HG03280 (cell line): ENCODE data around the gene VEGFB.

ENCODE experiments used
- ATAC-seq: cut with Tn5 transposase; IDR thresholded peaks from one replicate; pipeline ENCODE4 v1.9.1; 2021; ENCODE audit warnings: mild to moderate bottlenecking, moderate library complexity; ENCODE audit not compliant: unreplicated experiment

Gene VEGFB

DNA sequence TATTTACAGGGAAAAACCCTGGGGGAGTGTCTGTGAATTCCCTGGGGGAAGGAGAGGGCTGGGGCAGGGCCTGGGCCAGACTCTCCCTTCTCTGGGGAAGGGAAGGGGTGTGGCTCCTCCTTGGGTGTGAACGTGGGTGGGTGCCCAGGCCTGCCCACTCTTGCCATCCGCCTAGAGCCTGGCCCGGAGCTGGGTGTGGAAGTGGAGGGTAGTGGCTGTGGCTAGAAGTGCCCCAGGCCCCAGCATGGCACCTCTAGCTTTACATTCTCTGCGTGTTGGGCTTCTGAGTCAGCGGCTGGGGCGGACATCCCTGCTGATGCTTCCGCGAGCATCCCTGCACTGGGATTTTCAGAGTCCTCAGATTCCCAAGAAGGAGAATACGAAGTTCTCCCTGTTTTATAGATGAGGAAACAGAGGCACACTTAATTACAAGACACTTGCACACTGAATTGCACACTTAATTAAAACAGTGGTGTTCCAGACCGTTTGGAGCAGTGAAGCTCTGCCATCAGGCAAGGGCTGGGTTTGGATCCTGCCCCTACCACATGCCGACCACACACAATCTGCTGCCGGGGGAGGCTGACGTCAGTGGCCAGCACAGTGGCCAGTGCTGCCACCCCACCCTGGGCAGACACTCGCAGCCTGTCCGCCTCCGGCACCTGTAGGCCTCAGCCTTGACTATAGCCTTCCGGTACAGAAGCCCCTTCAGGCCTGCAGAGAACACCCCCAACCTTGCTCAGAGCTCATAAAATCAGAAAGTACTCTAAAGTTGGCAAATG lies 42.5 kb downstream of the VEGFB start:
- ATAC-seq = no peak

DNA sequence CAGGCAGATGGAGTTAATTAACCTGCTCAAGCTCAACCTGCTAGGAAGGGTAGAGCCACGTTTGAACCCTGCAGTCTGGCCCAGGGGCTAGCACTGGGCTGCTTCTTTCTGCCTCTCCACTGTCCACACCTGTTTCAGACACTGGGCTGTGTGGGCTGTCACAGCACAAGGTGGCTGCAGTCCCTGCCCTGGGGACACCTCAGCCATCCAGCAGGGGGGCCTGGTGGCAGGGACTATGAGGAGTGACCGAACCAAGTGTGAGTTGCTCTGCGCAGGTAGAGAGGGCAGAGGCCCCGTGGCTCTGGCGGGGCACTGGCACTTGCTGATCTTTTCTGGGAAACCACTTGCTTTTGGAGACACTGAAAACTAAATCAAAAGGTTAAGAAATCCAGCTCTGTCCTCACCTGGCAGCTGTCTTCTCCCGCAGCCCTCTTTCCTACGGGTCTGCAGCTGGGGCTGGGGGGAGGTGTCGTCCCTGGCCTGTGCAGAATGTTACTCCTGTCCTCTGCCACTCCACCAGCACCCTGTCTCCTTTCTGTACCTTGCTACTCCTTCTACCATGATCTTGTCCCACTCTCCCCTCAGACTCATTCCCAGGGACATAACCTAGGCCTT lies 44.3 kb downstream of the VEGFB start:
- ATAC-seq = no peak

DNA sequence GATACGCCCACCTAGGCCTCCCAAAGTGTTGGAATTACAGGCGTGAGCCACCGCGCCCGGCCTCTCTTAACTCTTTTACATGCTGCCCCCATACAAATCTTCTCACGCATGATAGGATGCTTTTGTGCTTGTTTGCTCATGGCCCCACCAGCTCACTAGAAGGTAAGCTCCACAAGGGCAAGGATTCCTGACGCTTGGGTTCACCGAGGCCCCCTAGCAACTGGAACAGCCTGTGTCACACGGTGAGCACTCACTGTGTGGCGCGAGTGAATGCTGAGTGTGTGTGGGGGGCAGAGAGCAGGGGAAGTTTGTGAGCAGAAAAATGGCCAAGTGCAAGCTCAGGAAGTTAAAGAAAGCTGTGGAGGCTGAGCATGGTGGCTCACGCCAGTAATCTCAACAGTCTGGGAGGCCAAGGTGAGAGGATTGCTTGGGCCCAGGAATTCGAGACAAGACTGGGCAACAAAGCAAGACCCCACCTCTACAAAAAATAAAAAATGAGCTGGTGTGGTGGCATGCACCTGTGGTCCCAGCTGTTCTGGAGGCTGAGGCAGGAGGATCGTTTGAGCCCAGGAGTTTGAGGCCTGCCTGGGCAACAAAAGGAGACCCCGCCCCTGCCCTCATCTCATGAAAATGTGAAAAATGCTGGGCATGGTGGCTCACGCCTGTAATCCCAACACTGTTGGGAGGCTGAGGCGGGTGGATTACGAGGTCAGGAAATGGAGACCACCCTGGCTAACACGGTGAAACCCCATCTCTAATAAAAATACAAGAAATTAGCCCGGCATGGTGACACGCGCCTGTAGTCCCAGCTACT lies 47.8 kb downstream of the VEGFB start:
- ATAC-seq = no peak

DNA sequence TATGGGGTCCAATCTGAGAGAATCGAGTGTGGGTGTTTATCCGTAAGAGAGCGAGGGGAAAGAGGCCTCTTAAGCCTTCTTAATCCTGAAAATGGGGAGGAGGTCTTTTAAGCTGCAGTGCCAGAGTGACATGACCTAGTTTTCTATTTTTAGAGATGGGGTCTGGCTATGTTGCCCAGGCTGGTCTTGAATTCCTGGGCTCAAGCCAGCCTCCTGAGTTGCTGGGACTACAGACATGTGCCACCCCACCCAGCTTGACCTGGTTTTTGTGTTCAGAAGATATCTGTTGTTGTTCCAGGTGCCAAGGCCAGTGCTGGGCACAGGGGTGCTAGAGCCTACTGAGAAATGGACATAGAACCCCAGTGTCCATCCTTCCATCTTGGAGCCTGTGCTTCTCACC lies 48.7 kb downstream of the VEGFB start:
- no peak for ATAC-seq

DNA sequence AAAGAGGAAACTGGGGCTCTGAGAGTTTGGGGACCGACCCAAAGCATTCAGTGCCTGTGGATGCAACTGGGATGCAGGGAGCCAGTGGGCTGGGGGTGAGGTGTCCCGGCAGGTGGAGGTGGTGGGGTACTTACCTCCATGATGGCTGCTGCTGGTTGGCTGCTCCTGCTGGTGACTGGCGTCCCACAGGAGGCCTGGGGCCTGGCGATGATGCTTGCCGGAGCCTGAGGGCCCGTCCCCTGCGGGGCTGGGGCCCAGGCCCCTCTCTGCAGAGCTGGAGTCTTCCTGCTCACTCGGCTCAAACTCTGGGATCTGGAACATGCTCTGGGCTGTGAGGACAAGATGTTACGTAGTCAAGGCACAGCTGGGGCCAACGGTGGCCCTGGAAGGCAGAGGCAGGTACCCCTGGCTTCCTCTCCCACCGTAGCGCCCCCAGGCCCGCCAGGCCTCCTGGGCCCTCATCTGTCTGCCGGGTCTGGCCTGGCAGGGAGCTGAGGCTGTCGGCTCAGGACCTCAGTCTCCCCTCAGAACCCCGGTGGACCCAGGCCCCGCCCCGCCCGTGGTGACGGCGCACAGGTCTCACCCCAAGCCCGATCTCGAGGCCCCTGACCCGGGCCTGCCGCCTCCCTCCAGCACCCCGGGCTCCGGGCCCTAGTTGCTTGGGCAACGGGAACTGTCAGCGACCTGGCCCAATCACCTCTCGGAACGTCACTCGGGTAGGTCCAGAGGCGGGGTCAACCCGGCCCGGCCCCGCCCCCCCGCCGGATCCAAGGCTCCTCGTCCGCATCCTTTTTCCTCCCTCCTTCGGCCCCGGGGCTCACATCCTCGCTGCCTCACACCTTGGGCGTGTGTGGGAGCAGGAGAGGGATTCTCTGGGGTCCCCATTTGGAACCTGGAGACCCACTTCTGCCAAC lies 49.9 kb downstream of the VEGFB start, which contains the start of gene BAD:
BAD (minus strand) TSS at position 618 of the 914 bp plus-strand sequence; CDS start at position 321, 297 bp downstream.
- peak; percentile 69 for ATAC-seq

DNA sequence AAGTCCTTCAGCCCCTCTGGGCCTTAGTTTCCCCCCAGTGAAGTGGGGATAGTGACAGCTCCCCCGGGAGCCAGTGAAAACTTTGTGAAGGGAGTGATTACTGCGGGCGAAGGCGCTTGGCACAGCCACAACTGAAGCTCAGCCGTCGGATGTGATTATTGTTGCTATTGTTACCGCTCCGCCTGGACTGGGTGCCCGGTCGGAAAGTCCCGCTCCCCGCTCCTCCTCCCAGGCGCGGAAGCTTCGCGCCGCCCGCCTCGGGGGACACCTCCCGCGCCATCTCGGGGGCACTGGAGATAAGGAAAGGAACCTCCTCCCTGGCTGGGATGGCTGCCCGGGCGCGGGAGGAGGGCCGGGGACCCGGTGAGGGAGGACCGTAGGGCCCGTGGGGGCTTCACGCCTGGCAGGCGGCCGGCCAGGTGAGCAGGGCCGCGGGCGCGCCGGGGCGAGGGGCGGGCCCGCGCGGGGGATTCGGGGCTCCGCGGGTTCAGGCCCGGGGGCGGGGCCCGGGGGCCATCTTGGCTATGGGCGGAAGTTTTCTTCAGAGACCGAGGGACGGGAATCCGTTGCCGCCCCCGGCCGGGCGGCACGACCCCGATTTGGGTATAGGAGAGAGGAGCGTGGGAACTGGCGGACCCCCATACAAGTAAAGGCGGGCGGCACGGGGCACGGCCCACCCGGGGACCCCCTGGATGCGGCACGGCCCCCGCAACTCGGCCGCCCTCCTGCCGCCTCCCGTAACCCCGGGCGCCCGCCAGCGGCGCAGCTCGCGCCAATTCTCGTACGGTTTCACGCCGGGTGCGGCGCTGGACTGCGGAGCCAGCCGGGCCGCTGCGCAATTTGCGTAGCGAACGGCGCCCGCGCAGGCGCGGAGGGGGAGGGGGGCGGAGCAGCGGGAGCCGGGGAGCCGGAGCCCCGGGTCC lies 50.8 kb downstream of the VEGFB start, which contains the start of gene GPR137:
GPR137 (plus strand) TSS at position 887 of the 923 bp plus-strand sequence. CDS start 677 bp downstream, outside the sequence.
- peak; percentile 64 for ATAC-seq

DNA sequence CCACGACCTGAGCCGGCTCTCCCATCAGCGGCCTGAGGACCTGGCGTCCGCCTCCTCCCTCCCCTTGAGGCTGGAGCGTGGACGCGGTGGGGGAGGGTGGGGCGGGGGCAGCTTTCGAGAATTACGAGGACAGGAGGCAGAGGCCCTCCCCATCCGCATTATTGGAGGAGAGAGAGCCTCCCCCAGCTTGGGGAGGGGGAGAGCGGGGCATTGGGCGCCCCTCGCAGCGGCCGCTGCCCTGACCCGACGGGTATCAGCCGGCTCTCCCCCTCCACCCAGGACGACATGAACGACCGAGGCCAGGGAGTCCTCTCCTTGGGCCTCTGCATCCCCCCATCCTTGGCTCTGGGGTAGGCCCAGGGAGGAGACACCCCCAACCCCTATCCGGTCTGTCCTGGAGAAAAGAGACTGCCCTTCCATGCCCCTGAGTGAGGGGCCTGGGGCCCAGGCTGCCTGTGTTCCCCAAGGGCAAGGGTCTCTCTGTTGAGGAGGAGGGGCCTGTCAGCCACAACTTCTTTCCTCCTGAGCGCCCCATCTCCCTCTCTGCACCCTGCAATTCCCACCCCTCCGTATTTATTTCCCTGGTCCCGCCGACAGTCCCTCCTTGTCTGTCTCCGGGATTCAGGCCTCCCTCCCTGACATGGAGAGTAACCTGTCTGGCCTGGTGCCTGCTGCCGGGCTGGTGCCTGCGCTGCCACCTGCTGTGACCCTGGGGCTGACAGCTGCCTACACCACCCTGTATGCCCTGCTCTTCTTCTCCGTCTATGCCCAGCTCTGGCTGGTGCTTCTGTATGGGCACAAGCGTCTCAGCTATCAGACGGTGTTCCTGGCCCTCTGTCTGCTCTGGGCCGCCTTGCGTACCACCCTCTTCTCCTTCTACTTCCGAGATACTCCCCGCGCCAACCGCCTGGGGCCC lies 51.8 kb downstream of the VEGFB start:
- ATAC-seq = no peak

DNA sequence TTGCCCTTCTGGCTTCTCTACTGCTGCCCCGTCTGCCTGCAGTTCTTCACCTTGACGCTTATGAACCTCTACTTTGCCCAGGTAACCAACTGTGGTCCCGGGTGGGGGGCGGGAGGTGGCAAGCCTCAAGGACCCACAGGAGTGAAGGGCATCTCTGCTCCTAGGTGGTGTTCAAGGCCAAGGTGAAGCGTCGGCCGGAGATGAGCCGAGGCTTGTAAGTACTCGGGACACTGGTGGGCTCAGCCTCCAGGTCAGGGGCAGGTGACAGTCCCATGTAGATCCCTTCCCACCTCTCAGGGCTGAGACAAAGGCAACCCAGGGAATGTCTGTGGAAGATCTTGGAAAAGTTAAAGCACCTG lies 52.4 kb downstream of the VEGFB start:
- ATAC-seq = no peak

DNA sequence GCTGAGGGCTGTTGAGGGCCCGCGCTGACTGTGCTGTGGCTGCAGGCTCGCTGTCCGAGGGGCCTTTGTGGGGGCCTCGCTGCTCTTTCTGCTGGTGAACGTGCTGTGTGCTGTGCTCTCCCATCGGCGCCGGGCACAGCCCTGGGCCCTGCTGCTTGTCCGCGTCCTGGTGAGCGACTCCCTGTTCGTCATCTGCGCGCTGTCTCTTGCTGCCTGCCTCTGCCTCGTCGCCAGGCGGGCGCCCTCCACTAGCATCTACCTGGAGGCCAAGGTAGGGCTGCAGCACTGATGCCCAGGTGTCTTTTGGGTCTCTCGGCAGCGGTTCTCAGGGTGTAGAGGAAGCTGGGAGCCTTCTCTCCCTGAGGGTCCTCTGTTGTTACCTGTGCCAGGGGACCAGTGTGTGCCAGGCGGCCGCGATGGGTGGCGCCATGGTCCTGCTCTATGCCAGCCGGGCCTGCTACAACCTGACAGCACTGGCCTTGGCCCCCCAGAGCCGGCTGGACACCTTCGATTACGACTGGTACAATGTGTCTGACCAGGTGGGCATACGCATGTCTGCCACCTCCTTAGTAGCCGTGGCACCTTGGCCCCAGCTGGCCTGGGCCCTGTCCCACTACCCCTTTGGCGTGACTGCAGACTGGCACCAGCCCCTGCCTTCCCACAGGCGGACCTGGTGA lies 53.4 kb downstream of the VEGFB start:
- no peak for ATAC-seq

DNA sequence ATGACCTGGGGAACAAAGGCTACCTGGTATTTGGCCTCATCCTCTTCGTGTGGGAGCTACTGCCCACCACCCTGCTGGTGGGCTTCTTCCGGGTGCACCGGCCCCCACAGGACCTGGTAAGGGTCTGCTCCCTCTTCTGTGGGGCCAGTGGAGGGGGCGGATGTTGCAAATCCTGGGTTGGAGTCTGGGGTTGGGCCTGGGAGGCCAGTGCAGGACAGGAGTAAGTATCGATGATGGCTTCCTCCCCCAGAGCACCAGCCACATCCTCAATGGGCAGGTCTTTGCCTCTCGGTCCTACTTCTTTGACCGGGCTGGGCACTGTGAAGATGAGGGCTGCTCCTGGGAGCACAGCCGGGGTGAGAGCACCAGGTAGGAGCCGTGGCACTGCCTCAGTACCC lies 54.0 kb downstream of the VEGFB start:
- no peak for ATAC-seq
